ENCODE results near the gene ZNF469. TPM values are rescaled to one million over a fixed set of nuclear protein-coding genes. Genes with fewer than 3 reads are reported as not detected.

Gene ZNF469
- total RNA-seq, 3 donors from 2014 or later (not counting 1 experiment from before 2014, with no cell fraction given), result 4.5 to 5.8 (median 4.9) TPM

GRCh38 chr16:88345031-88345720 is 37.6 kb upstream of the ZNF469 start:
- Mint-ChIP-seq H3K27ac (no peak overlapping the region), H3K4me3 (no peak overlapping the region), H3K9me3 (no peaks in the 10 kb centered on the region), H3K4me1 (peaks cover 0 to 13% of the 10 kb centered on the region in 2 donors), H3K36me3 (no peaks in the 10 kb centered on the region), H3K27me3 (ENCODE audit: low read depth in 2 of 2) (peaks cover 0 to 3% of the 10 kb centered on the region in 2 donors)
- Histone ChIP-seq H3K4me1 (ENCODE audit: control insufficient read depth, insufficient read depth, low read length) (peaks cover 8% of the 10 kb centered on the region), H3K4me3 (ENCODE audit: low read length) (no peak overlapping the region), H3K9me3 (ENCODE audit: control insufficient read depth, insufficient read depth, low read length) (no peaks in the 10 kb centered on the region), H3K36me3 (ENCODE audit: control insufficient read depth, insufficient read depth, low read length) (no peaks in the 10 kb centered on the region), H3K27me3 (ENCODE audit: control insufficient read depth, insufficient read depth, low read length) (no peaks in the 10 kb centered on the region), H3K27ac (ENCODE audit: low read length) (no peak overlapping the region)
- ATAC-seq, result no peak
- intact Hi-C loops (cut with micrococcal nuclease), result no loop called here
- TF ChIP-seq CTCF (IDR thresholded peaks at IDR 0.05), result no peak
- WGBS (ENCODE audit: insufficient coverage), result 88% methylated on average over 18 of the region's 18 CpGs
- no peak for DNase-seq

- WGBS (ENCODE audit: insufficient coverage), result 90% methylated on average over 32 of the region's 32 CpGs
- Mint-ChIP-seq H3K4me1 (peaks cover 0 to 13% of the 10 kb centered on the region in 2 donors), H3K36me3 (no peaks in the 10 kb centered on the region), H3K27me3 (ENCODE audit: low read depth in 2 of 2) (peaks cover 0 to 3% of the 10 kb centered on the region in 2 donors), H3K9me3 (no peaks in the 10 kb centered on the region), H3K27ac (no peak overlapping the region), H3K4me3 (no peak overlapping the region)
- H3K36me3 ChIP-seq (ENCODE audit: control insufficient read depth, insufficient read depth, low read length), result no peaks in the 10 kb centered on the region
- no peak overlapping the region for H3K4me3 ChIP-seq (ENCODE audit: low read length)
- H3K4me1 ChIP-seq (ENCODE audit: control insufficient read depth, insufficient read depth, low read length), result peaks cover 8% of the 10 kb centered on the region
- ATAC-seq, result no peak
- H3K27me3 ChIP-seq (ENCODE audit: control insufficient read depth, insufficient read depth, low read length), result no peaks in the 10 kb centered on the region
- TF ChIP-seq CTCF (IDR thresholded peaks at IDR 0.05), result no peak
- no peaks in the 10 kb centered on the region for H3K9me3 ChIP-seq (ENCODE audit: control insufficient read depth, insufficient read depth, low read length)
- intact Hi-C loops (cut with micrococcal nuclease), result no loop called here
- no peak overlapping the region for H3K27ac ChIP-seq (ENCODE audit: low read length)
- no peak for DNase-seq
Observed at GRCh38 chr16:88345721-88346560, 36.8 kb upstream of the ZNF469 start.

- Histone ChIP-seq H3K4me1 (ENCODE audit: control insufficient read depth, insufficient read depth, low read length) (peaks cover 8% of the 10 kb centered on the region), H3K27ac (ENCODE audit: low read length) (no peak overlapping the region), H3K4me3 (ENCODE audit: low read length) (no peak overlapping the region), H3K36me3 (ENCODE audit: control insufficient read depth, insufficient read depth, low read length) (no peaks in the 10 kb centered on the region), H3K9me3 (ENCODE audit: control insufficient read depth, insufficient read depth, low read length) (no peaks in the 10 kb centered on the region), H3K27me3 (ENCODE audit: control insufficient read depth, insufficient read depth, low read length) (no peaks in the 10 kb centered on the region)
- ATAC-seq, result no peak
- Mint-ChIP-seq H3K9me3 (no peaks in the 10 kb centered on the region), H3K36me3 (no peaks in the 10 kb centered on the region), H3K27me3 (ENCODE audit: low read depth in 2 of 2) (peaks cover 0 to 3% of the 10 kb centered on the region in 2 donors), H3K27ac (no peak overlapping the region), H3K4me3 (no peak overlapping the region), H3K4me1 (peaks cover 0 to 13% of the 10 kb centered on the region in 2 donors)
- intact Hi-C loops (cut with micrococcal nuclease), result no loop called here
- WGBS (ENCODE audit: insufficient coverage), result 93% methylated on average over 26 of the region's 26 CpGs
- DNase-seq, result no peak
- TF ChIP-seq CTCF (IDR thresholded peaks at IDR 0.05), result no peak
Observed at GRCh38 chr16:88346680-88347505, 35.9 kb upstream of the ZNF469 start.

All from natural killer cell (primary cell).